Upper lobe of left lung (tissue), 4 donors: ENCODE results near the gene CFAP97.

Source experiments
- CTCF ChIP-seq, 6 experiments: fragments of 450-650 bp in 4 of 6; fragments of 200-600 bp in 2 of 6; sonication (generic) in 2 of 6; IDR thresholded peaks; one replicate each; pipeline ENCODE4 v1.5.1; 2016 to 2019; ENCODE audit warnings: antibody characterized with exemption in 6 of 6
- EP300 ChIP-seq, 4 donors: sonication (generic); formaldehyde crosslinking; IDR thresholded peaks; one replicate each; pipeline ENCODE4 v1.5.1; 2017; ENCODE audit warnings: antibody characterized with exemption in 4 of 4, control low read depth in 2 of 4
- POLR2A ChIP-seq, 4 donors: fragments of 450-650 bp; IDR thresholded peaks; one replicate each; pipeline ENCODE4 v1.5.1; 2016 to 2017; ENCODE audit warnings: antibody characterized with exemption in 4 of 4, mild to moderate bottlenecking in 2 of 4
- POLR2AphosphoS5 ChIP-seq, 2 donors: sonication (generic); formaldehyde crosslinking; IDR thresholded peaks; one replicate each; pipeline ENCODE4 v1.5.1; 2017; ENCODE audit warnings: antibody characterized with exemption in 2 of 2

- TF ChIP-seq CTCF (IDR thresholded peaks at IDR 0.05), result no peak
- TF ChIP-seq POLR2A (IDR thresholded peaks at IDR 0.05), result no peak
- TF ChIP-seq POLR2AphosphoS5 (IDR thresholded peaks at IDR 0.05), result no peak
- TF ChIP-seq EP300 (IDR thresholded peaks at IDR 0.05), result no peak
Measured at GRCh38 chr4:185229021-185229818, 25.4 kb upstream of the CFAP97 start.
